ENCODE data around the gene COX10.
"Not testable (repeated sequence)": the region's sequence is repeated elsewhere in the genome, so short reads cannot be mapped to it uniquely, and the experiment has no call there.

The COX10 gene

DNA sequence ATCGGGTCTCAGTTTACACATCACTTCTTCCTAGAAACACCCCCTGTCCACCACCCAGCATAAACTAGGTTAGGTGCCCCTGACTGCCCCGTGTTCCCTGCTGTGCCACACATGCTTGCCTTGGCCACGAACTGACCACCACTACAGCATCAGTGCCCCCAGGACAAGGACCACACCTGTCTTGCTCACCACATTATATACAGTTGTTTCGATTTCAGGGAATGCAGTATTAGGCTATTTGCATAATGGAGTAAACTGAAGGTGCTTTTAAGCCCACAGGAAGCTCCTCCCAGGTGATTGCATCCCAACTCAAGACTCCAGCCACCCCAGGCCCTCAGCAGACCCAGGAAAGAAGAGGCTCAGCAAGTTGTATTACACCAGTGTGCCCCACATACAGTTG is 117.1 kb downstream of the COX10 start:
- not testable (repeated sequence) for DNase-seq

DNA sequence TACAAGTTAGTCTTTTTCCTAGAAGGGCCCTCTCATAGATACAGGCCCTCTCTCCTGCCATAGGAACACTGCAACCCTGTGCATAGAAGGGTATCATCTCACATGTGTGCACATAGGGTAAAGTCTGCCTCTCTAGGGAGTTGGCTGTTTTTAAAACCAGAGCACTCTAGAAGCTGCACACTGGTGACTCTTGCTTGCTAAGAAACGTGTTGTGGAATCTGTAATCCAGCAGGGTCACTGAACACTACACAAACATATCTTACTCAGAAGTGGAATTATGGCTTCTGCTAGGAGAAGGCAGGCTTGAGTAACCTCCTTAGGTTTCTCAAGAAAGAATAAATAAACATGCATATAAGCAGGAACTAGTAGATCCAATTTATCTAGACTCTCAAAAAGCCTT is 121.5 kb downstream of the COX10 start:
- not testable (repeated sequence) for DNase-seq

DNA sequence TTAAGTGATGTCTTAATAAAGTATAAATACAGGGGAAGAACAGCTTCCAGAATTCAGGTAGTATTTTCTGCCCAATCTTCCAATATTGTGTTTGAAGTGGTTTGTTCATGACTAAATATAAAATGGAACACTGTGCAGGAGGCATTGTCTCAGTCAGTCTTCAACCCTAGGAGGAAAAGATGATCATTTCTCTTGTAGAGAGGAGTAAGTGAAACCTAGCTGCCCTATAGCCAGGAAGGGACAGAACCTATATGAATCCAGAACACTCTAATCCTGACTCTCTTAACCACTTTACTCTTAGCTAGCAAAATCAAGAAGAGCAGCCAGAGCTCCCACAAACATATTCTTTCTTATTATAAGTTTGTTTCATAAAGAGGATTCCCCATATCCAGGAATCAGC is 122.2 kb downstream of the COX10 start:
- not testable (repeated sequence) for DNase-seq

DNA sequence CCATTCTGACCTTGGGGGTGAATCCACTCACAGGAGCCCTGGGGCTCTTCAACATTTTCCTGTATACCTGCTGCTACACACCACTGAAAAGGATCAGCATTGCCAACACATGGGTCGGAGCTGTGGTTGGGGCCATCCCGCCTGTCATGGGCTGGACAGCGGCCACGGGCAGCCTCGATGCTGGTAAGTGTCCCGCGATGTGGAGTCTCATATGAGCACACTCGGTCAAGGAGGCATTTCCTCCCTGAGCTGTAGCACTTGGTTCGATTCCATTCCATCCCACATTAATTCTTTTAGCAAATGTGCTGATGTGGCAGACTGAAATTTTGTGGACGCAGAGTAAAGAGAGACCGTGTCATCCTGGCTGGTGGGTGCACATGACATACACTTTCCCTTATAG is 122.7 kb downstream of the COX10 start:
- DNase-seq: not testable (repeated sequence)

DNA sequence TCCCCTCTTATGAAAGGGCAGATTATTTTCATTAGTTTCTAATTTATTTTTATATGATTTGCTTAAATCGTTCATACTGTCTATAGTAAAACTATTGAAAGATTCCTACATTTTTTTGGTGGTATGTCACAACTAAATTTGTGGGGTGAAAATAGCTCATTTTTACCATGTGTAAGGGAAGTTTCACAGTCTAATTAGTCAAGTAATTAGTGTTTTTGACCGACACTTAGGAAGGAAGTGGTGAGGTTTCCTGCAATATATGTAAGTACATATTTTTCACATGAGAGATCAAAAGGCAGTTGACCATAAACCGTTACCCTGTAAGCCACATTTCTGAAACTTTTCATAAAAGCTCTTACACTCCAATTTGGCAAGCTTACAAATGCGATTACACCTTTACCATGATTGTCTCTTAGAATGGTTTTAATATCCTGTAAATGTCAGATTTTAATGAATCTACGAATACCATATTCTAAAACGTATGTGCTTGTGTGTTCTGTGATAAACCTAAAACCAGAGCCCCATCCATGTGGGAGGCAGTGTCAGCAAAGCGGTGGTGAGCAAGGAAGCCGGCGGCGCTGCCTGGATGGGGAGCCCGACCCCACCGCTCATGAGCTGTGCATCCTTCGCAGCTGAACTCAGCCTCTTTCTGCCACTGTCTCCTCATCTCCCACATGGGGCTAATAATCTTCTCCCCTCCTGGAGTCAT is 123.5 kb downstream of the COX10 start:
- DNase-seq: not testable (repeated sequence)

DNA sequence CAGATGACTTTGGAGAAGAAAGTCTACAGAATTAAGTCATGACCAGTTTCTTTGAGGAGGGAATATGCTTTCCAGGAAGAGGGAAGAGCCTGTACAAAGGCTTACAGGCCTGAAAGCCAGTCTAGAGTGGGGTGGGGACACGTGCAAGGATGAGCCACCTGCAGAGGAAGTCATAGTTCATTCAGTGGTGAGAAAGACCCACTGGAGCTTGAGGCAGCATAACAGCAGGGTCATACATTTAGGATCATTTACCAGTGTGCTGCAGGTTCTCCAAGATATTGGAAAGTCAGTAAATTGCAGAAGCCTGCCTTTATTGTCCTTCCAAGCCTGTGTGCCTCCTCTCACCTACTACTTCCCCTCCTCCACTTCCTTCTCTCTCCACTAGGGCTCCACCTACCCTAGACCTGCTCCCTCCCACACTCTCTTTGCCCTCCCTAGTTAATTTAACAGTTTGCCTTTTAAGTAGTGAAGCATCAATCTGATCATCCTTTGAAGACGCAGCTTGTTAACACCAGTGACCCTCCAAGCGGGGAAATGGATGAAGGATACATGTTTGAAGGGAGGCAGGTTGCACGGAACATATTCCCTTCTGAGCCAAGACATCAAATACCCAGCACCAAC is 127.2 kb downstream of the COX10 start:
- no peak for DNase-seq

DNA sequence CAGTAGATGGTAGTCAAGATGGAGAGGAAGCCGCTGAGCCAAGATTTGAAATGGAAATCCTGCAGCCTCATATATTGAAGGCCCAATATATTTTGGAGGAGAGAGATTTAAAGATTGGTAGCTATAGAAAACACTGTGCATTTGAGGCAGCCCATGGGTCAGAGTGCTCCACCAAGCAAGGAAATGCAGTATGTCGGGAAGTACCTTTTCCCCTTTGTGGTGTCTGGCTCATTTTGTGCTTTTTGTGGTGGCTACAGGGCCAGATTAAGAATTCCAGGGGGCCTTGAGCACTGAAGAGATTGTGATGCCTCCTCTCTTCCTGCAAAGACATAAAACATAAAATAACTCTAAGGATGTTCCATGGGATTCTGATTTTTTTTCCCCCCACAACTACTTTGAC is 127.8 kb downstream of the COX10 start:
- DNase-seq: no peak

DNA sequence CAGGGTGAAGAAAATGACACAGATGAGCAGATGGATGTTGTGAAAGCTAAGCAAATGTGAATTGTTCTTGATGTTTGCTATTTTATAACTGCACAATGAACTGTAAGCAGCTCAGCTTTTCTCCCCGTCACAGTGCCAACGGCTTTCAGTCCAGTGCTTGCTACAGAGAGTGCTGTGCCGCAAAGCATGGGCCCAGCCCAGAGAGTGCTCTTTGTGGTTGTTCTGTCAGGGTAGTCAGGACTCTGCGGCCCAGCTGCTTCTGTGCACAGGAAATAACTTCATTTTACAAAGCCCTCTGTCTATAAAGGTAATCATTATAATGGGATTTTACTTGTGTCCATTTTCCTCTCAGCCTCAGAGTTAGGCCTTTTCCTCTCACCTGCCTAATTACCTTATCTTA is 128.3 kb downstream of the COX10 start:
- no peak for DNase-seq

DNA sequence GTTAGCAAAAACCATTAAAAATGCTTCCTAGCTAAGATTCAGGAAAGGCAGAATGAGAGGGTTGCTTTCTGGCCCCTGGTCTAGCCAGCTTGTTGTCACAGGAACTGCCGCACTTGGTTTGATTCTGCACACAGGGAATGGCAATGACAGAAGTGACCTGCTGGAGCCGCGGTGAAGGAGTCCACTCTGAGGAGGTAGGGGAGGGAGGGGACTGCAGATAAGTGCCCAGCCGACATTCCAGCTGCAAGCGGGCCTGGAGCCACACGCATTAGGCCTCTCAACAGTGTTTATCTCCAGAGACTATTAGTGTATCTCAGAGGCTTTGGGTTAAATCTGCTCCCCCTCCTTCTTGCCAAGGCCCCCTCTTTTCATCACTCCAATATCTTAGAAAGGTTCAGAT is 128.7 kb downstream of the COX10 start:
- DNase-seq: peak; percentile 93

DNA sequence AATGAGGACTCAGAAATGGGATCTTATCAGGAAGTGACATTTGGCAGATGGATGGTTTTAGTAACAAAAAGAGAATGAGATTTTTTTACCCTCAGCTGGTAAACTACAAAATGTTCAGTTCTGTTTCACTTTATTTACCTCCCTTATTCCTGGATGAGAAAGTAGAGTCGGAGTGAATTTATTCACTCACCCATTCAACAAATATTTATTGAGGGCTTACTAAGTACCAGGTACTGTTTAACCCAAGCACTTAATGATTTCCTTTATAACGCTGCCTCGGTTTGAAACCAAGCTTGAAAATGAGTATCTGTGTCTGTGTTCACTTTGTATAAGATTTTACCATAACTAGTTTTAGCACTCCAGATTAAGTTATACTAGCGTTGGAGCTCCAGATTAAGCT is 129.3 kb downstream of the COX10 start:
- DNase-seq: no peak

DNA sequence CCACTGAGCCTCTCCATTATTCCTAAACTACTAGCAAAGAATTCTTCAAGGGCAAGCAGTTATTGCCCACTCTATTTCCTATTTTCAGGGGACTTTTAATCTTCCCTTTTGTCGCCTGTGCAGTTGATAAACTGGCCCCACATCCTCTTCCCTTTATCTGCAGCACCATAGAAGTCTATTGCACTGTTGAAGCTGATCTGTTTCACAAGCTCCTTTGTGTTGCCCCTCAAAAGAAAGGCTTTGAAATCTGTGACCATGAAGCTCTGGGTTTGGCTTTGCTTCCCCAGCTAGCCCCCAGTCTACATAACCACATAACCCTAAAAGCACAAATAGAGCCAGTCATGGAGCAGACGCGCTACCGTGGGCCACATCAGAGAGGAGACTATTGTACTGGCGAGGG is 130.3 kb downstream of the COX10 start:
- DNase-seq: no peak

DNA sequence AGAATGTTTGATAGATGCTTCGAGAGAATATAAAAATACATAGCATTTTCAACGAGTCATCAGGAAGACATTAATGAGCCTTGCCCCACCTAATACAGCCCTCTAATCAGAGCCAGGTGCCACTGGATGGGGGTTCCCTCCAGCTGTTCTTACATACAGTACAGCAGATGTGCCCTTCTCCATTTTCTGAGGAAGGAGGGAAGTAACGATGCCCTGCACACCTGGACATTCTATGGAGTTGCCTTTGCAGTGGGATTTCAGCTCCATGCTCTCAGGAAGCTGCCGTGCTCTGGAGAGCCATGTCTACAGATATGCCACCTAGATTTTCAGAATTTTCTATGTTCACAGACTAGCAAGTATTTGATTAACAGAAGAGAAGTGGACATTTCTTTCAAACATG is 131.1 kb downstream of the COX10 start:
- DNase-seq: no peak

DNA sequence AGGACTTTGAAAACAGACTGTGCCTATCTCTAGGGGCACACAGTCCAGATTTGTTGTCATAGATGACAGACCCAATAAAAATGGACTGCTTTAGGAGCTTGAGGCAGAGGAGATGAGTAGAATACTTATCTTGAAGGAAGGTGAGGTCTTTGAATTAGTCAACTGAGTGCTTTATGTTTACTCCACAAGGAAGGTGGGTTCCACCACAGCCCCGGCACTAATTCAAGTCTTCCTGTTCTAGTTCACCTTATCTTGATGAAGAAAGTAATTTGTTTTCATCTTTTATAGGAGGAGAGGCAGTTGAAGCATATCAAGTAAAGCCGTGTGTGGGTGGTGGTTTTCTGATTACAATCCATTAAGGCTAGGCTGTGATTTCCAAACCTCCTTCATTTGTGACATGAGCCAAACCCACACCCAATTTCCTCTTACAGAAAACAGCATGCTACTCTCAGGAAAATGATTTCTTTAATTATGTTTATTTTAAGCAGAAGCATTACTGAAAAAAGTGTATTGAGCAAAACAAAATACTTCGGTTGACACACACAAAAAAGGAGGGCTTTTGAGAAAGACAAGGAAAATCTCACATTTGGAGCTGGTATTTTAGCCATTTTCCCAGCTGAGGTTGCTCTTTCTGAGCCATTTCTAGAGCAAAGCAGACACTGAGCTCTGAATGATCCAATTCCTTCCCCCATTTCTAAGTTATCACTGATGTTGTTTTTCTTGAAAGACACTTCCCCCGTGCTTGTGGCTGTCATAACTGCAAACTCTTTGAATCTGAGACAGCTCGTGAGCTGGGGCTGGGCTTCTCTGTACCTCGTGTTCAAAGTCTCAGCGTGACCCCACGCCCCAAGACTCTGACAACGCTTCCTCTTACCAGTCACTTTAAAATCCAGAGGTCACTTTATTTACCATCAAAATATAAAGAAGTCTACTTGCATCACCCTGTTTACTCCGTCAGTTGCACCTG is 132.0 kb downstream of the COX10 start:
- DNase-seq: no peak

DNA sequence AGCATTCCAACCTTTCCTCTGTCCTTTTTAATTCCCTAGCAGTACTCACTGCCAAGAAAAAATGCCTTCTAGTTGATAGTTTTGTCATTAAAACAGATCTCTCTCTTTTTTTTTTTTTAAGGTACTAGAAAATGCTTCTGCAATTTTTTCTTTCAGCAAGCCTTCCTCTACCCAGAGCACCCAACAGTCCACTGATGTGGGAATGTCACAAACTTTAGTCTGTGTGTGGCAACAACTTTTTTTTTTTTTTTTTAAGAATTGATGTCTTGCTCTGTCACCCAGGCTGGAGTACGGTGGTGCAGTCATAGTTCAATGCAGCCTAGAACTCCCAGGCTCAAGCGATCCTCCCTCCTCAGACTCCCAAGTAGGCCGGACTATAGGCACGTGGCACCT is 132.7 kb downstream of the COX10 start:
- DNase-seq: no peak

DNA sequence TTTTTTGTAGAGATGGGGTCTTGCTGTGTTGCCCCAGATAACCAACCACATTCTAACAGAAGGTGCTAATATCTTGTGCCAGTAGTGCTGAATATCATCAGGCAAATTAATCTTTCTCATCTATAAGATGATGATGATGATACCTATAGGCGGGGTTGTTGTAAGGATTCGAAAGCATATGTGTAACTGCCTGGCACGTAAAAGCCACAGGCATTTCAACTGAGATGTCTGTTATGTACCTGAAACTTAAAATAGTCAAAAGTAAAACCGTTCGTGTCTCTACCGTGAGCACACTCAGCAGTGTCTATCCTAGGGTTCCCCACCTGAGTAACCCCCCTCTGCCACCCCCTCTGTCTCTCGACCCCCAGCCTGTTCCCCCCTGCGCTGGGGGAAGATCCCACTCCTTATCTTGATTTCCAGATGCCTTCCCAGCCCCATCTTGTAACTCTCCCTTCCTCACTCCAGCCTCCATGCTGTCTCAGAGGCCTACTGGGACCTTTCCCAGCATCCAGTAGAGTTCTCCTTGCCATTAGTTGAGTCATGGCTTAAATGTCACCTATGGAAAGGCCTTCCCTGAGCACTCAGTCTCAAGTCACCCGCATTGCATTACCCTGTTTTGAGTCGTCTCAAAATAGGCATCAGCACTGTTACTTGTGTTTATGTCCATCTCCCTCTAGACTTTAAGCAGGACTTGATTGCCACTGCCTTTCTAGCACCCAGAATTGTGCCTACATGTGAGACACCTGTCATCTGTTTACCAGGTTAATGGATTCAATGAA is 133.3 kb downstream of the COX10 start:
- no peak for DNase-seq

DNA sequence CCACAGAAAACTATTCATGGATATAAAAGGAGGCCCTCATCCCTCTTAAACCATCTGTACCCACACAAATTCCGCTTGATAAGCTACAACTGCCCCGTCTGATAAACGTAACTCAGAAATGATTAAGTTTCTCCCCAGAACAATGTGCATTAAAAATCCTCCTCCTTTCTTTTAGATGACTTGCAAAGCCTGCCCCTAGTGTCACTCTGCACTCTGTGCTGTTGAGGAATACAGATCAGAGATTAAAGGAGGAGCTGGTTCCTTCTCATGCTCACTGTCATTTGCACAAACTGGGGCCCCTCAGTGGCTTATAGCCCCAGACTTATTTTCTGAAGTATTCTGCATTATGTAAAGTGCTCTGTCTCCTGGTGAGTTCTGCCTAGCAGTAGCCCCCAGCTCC is 134.1 kb downstream of the COX10 start:
- no peak for DNase-seq

DNA sequence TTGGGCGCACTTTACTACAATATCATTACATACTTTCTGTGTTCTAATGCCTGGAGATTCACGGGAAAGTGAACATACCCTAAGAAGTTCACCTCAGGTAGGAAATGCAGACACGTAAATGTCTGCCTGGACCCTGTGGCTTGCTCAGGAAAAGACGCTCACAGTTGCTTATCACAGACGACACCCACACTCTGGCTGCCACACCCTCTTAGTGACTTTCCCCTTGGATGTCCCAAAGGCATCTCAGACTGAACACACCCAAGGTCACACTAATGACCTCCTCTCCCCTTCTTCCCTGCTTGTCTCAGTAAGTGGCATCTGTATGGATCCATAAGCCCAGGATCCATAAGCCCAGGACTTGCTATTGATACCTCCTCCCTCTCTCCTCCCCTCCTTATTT is 134.8 kb downstream of the COX10 start:
- DNase-seq: no peak

DNA sequence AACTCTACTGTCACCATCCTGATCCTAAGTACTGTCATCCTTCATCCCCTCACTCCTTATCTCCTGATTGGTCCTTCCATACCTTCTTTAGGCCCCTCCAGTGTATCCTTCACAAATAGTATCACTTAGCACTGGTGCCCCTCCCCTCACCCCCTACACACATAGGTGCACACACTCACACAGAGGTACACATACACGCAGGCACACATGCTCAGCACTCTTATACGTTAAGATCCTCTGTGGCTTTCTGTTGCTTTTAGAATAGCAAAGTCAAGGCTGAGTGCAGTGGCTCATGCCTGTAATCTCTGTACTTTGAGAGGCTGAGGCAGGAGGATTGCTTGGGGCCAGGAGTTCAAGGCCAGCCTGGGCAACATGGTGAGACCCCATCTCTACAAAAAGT is 135.2 kb downstream of the COX10 start:
- DNase-seq: no peak

DNA sequence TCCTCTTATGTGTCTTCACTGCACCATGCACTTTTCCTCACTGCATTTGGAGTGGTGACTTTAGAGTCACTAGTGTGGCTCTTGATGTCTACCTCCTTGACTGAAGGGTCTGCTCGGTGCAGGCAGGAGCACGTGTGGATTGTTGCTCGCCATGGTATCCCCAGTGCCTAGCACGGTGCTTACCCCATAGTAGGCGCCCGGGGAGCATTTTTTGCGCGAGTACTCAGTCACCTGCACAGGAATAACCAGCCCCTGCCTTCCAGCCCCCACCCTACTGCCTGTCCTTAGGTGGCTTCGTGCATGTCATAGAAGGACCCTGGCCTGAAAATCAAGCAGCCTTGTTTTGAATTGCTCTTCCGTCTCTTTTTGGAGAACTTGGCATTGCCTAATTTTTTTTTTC is 136.1 kb downstream of the COX10 start:
- DNase-seq: no peak

DNA sequence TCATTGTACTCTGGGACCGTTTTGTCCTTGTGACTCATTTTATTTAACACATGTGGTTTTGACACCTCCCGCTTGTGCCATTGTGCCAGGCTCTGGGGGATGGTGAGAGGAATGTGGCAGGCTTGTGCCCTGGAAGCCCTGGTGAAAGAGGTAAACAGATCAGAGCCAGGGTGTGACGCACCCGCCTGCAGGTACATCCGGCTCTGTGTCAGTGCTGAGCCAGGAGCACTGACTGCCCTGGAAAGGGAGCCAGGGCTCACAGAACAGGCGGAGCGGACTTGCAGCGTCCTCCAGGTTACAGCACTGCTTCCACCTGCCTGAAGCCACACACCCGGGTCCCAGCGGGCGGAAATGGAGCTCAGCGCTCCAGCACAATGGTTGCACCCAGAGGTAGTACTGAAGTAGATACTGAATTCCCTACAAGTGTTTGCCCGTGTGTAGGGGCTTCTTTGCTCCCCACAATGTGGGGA is 136.7 kb downstream of the COX10 start:
- DNase-seq: no peak

DNA sequence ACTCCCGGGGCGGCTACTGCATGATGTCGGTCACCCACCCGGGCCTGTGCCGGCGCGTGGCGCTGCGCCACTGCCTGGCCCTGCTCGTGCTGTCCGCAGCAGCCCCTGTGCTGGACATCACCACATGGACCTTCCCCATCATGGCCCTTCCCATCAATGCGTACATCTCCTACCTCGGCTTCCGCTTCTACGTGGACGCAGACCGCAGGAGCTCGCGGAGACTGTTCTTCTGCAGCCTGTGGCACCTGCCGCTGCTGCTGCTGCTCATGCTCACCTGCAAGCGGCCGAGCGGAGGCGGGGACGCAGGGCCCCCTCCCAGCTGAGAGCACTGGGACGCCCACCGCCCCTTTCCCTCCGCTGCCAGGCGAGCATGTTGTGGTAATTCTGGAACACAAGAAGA is 137.6 kb downstream of the COX10 start:
- no peak for DNase-seq

DNA sequence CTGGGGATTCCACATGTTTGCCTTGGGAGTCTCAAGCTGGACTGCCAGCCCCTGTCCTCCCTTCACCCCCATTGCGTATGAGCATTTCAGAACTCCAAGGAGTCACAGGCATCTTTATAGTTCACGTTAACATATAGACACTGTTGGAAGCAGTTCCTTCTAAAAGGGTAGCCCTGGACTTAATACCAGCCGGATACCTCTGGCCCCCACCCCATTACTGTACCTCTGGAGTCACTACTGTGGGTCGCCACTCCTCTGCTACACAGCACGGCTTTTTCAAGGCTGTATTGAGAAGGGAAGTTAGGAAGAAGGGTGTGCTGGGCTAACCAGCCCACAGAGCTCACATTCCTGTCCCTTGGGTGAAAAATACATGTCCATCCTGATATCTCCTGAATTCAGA is 138.5 kb downstream of the COX10 start:
- no peak for DNase-seq

DNA sequence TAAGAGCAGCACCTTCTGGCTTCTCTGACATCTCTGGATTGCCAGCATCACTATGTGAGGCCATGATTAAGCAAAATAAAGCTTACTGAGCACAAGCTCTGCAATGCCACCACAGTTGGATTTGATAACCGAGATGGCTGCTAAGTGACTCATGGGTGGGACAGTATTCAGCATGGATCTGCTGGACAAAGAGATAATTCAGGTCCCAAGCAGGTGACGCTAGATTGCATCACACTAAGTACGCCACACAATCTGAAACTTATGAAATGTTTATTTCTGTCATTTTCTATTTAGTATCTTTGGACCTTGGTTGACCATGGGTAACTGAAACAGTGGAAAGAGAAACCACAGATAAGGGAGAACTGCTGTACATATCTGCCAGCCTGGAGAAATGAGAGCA is 139.9 kb downstream of the COX10 start:
- DNase-seq: no peak

Data from islet precursor cell (in vitro differentiated cells).